ENCODE measurements around the gene WDPCP. TPM values are rescaled to one million over a fixed set of nuclear protein-coding genes. Genes with fewer than 3 reads are reported as not detected.

WDPCP gene
- polyA plus RNA-seq, 1 of the 3 experiments (the other 2 are of a cell fraction) = 3.1 TPM

GRCh38 chr2:63424329-63425078 lies 163.8 kb downstream of the WDPCP start:
- DNase-seq = peak; percentile 30
- H3F3A ChIP-seq (replicated peaks; ENCODE audit: insufficient read depth) = no peaks in the 10 kb centered on the region
- H3K9ac ChIP-seq = no peak overlapping the region
- H3K4me2 ChIP-seq = no peak overlapping the region
- CTCF ChIA-PET = interaction anchor here (0.5 kb wide), 1 partner anchor 969 kb away, joined by 3 read pairs; no protein-coding TSS in a partner anchor
- H3K36me3 ChIP-seq (replicated peaks in 1 of 2; ENCODE audit: control insufficient read depth in 1 of 2, insufficient read depth in 2 of 2, low read length in 1 of 2) = peaks cover 0 to 4% of the 10 kb centered on the region in 2 experiments
- H3K27me3 ChIP-seq (ENCODE audit: insufficient read depth) = no peaks in the 10 kb centered on the region
- no peaks in the 10 kb centered on the region for H4K20me1 ChIP-seq (ENCODE audit: insufficient read depth)
- no peaks in the 10 kb centered on the region for H3K9me3 ChIP-seq
- TF ChIP-seq CTCF (IDR thresholded peaks at IDR 0.05) (peak; percentile 55), SIN3A (IDR thresholded peaks at IDR 0.05; ENCODE audit: borderline replicate concordance, low read depth, low read length) (no peak), FOXM1 (IDR thresholded peaks at IDR 0.05; ENCODE audit: low read depth) (no peak), MEF2A (IDR thresholded peaks at IDR 0.05; ENCODE audit: borderline replicate concordance, low read depth) (no peak), TAF1 (IDR thresholded peaks at IDR 0.05; ENCODE audit: borderline replicate concordance, low read depth, low read length) (no peak), MAX (IDR thresholded peaks at IDR 0.05; ENCODE audit: low read depth) (peak; percentile 33; the same call in 1 of the 2 replicates), RAD21 (IDR thresholded peaks at IDR 0.05; ENCODE audit: low read length) (peak; percentile 35; the same call in 1 of the 2 replicates), USF1 (IDR thresholded peaks at IDR 0.05; ENCODE audit: borderline replicate concordance, low read depth) (0 out of 2 replicates have a peak, but pooled peaks have one; percentile 27), GATA2 (CRISPR knock-in tag; IDR thresholded peaks at IDR 0.05) (no peak), JUND (IDR thresholded peaks at IDR 0.05) (no peak), NRF1 (IDR thresholded peaks at IDR 0.05; ENCODE audit: low read depth, low read length) (no peak), YY1 (IDR thresholded peaks at IDR 0.05; ENCODE audit: low read depth) (no peak), FOSL2 (IDR thresholded peaks at IDR 0.05; ENCODE audit: borderline replicate concordance, low read depth) (no peak)
- WGBS (ENCODE audit: low lambda C conversion rate) = 80% methylated on average over 15 of the region's 15 CpGs
- no peaks in the 10 kb centered on the region for H3K4me1 ChIP-seq (ENCODE audit: control insufficient read depth in 1 of 2, insufficient read depth in 2 of 2, low read depth in 1 of 2, low read length in 1 of 2)
- H3K79me2 ChIP-seq (ENCODE audit: insufficient read depth) = no peaks in the 10 kb centered on the region
- H2AFZ ChIP-seq (ENCODE audit: low read depth) = no peak overlapping the region
- no peak overlapping the region for H3K27ac ChIP-seq (ENCODE audit: low read depth in 2 of 2, low read length in 1 of 2)
- POLR2A ChIA-PET = no interaction called here
- no peaks in the 10 kb centered on the region for H3K9me2 ChIP-seq
- no peak overlapping the region for H3K4me3 ChIP-seq (ENCODE audit: low read depth in 2 of 2, low read length in 1 of 2)

GRCh38 chr2:63422556-63422955 lies 165.7 kb downstream of the WDPCP start:
- no peak for DNase-seq
- Histone ChIP-seq H3K27me3 (ENCODE audit: insufficient read depth) (no peaks in the 10 kb centered on the region), H3K4me2 (no peak overlapping the region), H3F3A (replicated peaks; ENCODE audit: insufficient read depth) (no peaks in the 10 kb centered on the region), H3K36me3 (replicated peaks in 1 of 2; ENCODE audit: control insufficient read depth in 1 of 2, insufficient read depth in 2 of 2, low read length in 1 of 2) (peaks cover 2 to 4% of the 10 kb centered on the region in 2 experiments), H3K79me2 (ENCODE audit: insufficient read depth) (no peaks in the 10 kb centered on the region), H3K4me3 (ENCODE audit: low read depth in 2 of 2, low read length in 1 of 2) (no peak overlapping the region), H3K9me3 (no peaks in the 10 kb centered on the region), H3K27ac (ENCODE audit: low read depth in 2 of 2, low read length in 1 of 2) (no peak overlapping the region), H3K4me1 (ENCODE audit: control insufficient read depth in 1 of 2, insufficient read depth in 2 of 2, low read depth in 1 of 2, low read length in 1 of 2) (no peaks in the 10 kb centered on the region), H2AFZ (ENCODE audit: low read depth) (no peak overlapping the region), H3K9ac (no peak overlapping the region), H3K9me2 (no peaks in the 10 kb centered on the region), H4K20me1 (ENCODE audit: insufficient read depth) (no peaks in the 10 kb centered on the region)
- 100% methylated on average over 1 of the region's 1 CpG for WGBS (ENCODE audit: low lambda C conversion rate)
- CTCF ChIA-PET = no interaction called here
- POLR2A ChIA-PET = interaction anchor here (0.6 kb wide), 1 partner anchor 481 kb away, joined by 3 read pairs; no protein-coding TSS in a partner anchor
- TF ChIP-seq SIN3A (IDR thresholded peaks at IDR 0.05; ENCODE audit: borderline replicate concordance, low read depth, low read length) (no peak), IRF3 (IDR thresholded peaks at IDR 0.05; ENCODE audit: low read depth, low read length) (no peak), MXI1 (IDR thresholded peaks at IDR 0.05; ENCODE audit: low read depth, low read length) (no peak), RFX5 (IDR thresholded peaks at IDR 0.05; ENCODE audit: low read length) (no peak), MAX (IDR thresholded peaks at IDR 0.05; ENCODE audit: low read depth) (no peak), FOXM1 (IDR thresholded peaks at IDR 0.05; ENCODE audit: low read depth) (no peak), MEF2A (IDR thresholded peaks at IDR 0.05; ENCODE audit: borderline replicate concordance, low read depth) (no peak), FOXJ3 (CRISPR knock-in tag; IDR thresholded peaks at IDR 0.05) (no peak), TCF12 (IDR thresholded peaks at IDR 0.05) (no peak), JUND (IDR thresholded peaks at IDR 0.05) (no peak), TEAD4 (IDR thresholded peaks at IDR 0.05; ENCODE audit: borderline replicate concordance, insufficient read depth) (no peak), POLR2AphosphoS5 (IDR thresholded peaks at IDR 0.05; ENCODE audit: low read depth, low read length) (no peak), EP300 (IDR thresholded peaks at IDR 0.05; ENCODE audit: borderline replicate concordance in 1 of 2, low read depth in 1 of 2, low read length in 1 of 2) (no peak), SMC3 (IDR thresholded peaks at IDR 0.05; ENCODE audit: low read depth, low read length) (no peak)
